HG02610 (cell line): Measurements from ENCODE around the gene LAMB3.

Experiments used
- ATAC-seq: cut with Tn5 transposase; IDR thresholded peaks from one replicate; pipeline ENCODE4 v1.9.1; 2021; ENCODE audit warnings: mild to moderate bottlenecking, moderate library complexity; ENCODE audit not compliant: unreplicated experiment

Gene LAMB3

GRCh38 chr1:209634005-209634737 lies 18.1 kb downstream of the LAMB3 start:
- ATAC-seq: no peak

GRCh38 chr1:209633335-209633997 lies 18.8 kb downstream of the LAMB3 start:
- no peak for ATAC-seq

GRCh38 chr1:209630383-209631225 lies 21.6 kb downstream of the LAMB3 start:
- ATAC-seq: no peak

GRCh38 chr1:209629621-209630382 lies 22.4 kb downstream of the LAMB3 start:
- ATAC-seq: no peak

GRCh38 chr1:209628618-209629299 lies 23.5 kb downstream of the LAMB3 start:
- ATAC-seq: no peak

GRCh38 chr1:209627732-209628196 lies 24.5 kb downstream of the LAMB3 start:
- peak; percentile 65 for ATAC-seq

- no peak for ATAC-seq
Measured at GRCh38 chr1:209627027-209627731, 25.0 kb downstream of the LAMB3 start.

- ATAC-seq: no peak
Measured at GRCh38 chr1:209626346-209627026, 25.7 kb downstream of the LAMB3 start.

- ATAC-seq: no peak
Measured at GRCh38 chr1:209625791-209626285, 26.4 kb downstream of the LAMB3 start.

- no peak for ATAC-seq
Measured at GRCh38 chr1:209624558-209625549, 27.4 kb downstream of the LAMB3 start.

GRCh38 chr1:209622841-209623829 lies 29.1 kb downstream of the LAMB3 start:
- no peak for ATAC-seq

GRCh38 chr1:209621741-209622655 lies 30.2 kb downstream of the LAMB3 start:
- ATAC-seq: no peak

GRCh38 chr1:209621286-209621685 lies 30.9 kb downstream of the LAMB3 start:
- no peak for ATAC-seq

GRCh38 chr1:209620487-209620884 lies 31.7 kb downstream of the LAMB3 start:
- ATAC-seq: no peak
